PFSK-1 (cell line): Measurements from ENCODE around the gene ANKRD49.

Experiments
- FOXP2 ChIP-seq: optimal IDR thresholded peaks from 2 replicates; pipeline ENCODE3; 2011; ENCODE audit warnings: borderline replicate concordance, control low read depth, inconsistent platforms; ENCODE audit not compliant: insufficient read depth; ENCODE audit errors: extremely low read length, extremely low read depth
- POLR2AphosphoS5 ChIP-seq: IDR thresholded peaks from 2 replicates; pipeline ENCODE4 v1.6.1; 2012; ENCODE audit warnings: low read depth, mild to moderate bottlenecking, control low read depth, low read length, moderate library complexity
- SIN3A ChIP-seq: IDR thresholded peaks from 2 replicates; pipeline ENCODE4 v1.6.1; 2012; ENCODE audit warnings: mild to moderate bottlenecking, low read length, moderate library complexity, borderline replicate concordance; ENCODE audit not compliant: insufficient read depth
- TAF1 ChIP-seq: IDR thresholded peaks from 2 replicates; pipeline ENCODE4 v1.6.1; 2012; ENCODE audit warnings: low read length, control low read depth, borderline replicate concordance; ENCODE audit not compliant: insufficient read depth
- TF ChIP-seq, protein P1 (sequence below), 2 experiments: IDR thresholded peaks; 2 replicates each; pipeline versions ENCODE4 v1.6.1 to v1.8.0; 2011 to 2012; ENCODE audit warnings: low read depth in 2 of 2, low read length in 2 of 2, control low read depth in 1 of 2, inconsistent platforms in 1 of 2, mild to moderate bottlenecking in 1 of 2, moderate library complexity in 1 of 2; ENCODE audit not compliant: insufficient read depth in 1 of 2

The ANKRD49 gene

GRCh38 chr11:94545264-94546161, 51.7 kb downstream of the ANKRD49 start:
- TF ChIP-seq TAF1: no peak
- TF ChIP-seq FOXP2: no peak
- TF ChIP-seq POLR2AphosphoS5: no peak
- TF ChIP-seq, protein P1, sequence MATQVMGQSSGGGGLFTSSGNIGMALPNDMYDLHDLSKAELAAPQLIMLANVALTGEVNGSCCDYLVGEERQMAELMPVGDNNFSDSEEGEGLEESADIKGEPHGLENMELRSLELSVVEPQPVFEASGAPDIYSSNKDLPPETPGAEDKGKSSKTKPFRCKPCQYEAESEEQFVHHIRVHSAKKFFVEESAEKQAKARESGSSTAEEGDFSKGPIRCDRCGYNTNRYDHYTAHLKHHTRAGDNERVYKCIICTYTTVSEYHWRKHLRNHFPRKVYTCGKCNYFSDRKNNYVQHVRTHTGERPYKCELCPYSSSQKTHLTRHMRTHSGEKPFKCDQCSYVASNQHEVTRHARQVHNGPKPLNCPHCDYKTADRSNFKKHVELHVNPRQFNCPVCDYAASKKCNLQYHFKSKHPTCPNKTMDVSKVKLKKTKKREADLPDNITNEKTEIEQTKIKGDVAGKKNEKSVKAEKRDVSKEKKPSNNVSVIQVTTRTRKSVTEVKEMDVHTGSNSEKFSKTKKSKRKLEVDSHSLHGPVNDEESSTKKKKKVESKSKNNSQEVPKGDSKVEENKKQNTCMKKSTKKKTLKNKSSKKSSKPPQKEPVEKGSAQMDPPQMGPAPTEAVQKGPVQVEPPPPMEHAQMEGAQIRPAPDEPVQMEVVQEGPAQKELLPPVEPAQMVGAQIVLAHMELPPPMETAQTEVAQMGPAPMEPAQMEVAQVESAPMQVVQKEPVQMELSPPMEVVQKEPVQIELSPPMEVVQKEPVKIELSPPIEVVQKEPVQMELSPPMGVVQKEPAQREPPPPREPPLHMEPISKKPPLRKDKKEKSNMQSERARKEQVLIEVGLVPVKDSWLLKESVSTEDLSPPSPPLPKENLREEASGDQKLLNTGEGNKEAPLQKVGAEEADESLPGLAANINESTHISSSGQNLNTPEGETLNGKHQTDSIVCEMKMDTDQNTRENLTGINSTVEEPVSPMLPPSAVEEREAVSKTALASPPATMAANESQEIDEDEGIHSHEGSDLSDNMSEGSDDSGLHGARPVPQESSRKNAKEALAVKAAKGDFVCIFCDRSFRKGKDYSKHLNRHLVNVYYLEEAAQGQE (IDR thresholded peaks at IDR 0.05; ENCODE audit: insufficient read depth in 1 of 2, low read depth in 2 of 2, low read length in 2 of 2): no peak
- no peak for TF ChIP-seq SIN3A

DNA sequence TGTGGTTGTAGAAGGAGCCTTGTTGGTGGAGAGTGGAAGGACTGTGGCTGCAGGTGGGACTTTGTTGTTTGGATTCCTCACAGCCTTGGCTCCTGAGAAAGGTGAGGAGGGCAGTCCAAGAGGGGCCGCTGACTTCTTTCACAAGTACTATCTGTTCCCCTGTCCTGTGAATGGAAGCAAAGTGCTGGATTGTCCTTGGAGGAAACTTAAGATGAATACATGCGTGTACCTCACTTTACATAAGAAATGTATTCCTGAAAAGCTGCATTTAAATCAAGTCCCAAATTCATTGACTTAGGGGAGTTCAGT, 52.3 kb downstream of the ANKRD49 start:
- TF ChIP-seq TAF1 (no peak), SIN3A (no peak), FOXP2 (no peak), POLR2AphosphoS5 (no peak)
- TF ChIP-seq, protein P1 (IDR thresholded peaks at IDR 0.05; ENCODE audit: insufficient read depth in 1 of 2, low read depth in 2 of 2, low read length in 2 of 2): no peak

GRCh38 chr11:94546886-94547285, 53.1 kb downstream of the ANKRD49 start:
- TF ChIP-seq POLR2AphosphoS5: no peak
- TF ChIP-seq TAF1: no peak
- TF ChIP-seq FOXP2: no peak
- no peak for TF ChIP-seq SIN3A
- TF ChIP-seq, protein P1 (IDR thresholded peaks at IDR 0.05; ENCODE audit: insufficient read depth in 1 of 2, low read depth in 2 of 2, low read length in 2 of 2): no peak

GRCh38 chr11:94549146-94549545, 55.4 kb downstream of the ANKRD49 start:
- TF ChIP-seq POLR2AphosphoS5 (no peak), FOXP2 (no peak), TAF1 (no peak), SIN3A (no peak)
- TF ChIP-seq, protein P1 (IDR thresholded peaks at IDR 0.05; ENCODE audit: insufficient read depth in 1 of 2, low read depth in 2 of 2, low read length in 2 of 2): no peak
